A549 (cell line): ENCODE measurements around the gene LEFTY1. TPM values are rescaled to one million over a fixed set of nuclear protein-coding genes. Genes with fewer than 3 reads are reported as not detected.
A peak's percentile ranks its signal among the peaks of the same experiment; 100 is the strongest.

Experiments used
- ATAC-seq, 2 experiments: fragments of 200-7000 bp in 1 of 2; fragments of >200 bp in 1 of 2; cut with Nextera tagmentation in 1 of 2; cut with Tn5 transposase in 1 of 2; 3 replicates each; pipeline versions ENCODE4 v1.8.0 to v1.9.1; 2018 to 2020; ENCODE audit warnings: mild to moderate bottlenecking in 1 of 2, moderate library complexity in 1 of 2
- CTCF ChIA-PET: fragments of 300-600 bp; sonication (Branson Sonifier 250); formaldehyde crosslinking; extraction: SDS; loops from one replicate; lab custom pipeline; 2021; ENCODE audit warnings: antibody characterized with exemption, inconsistent platforms; lab: Yijun Ruan, JAX
- POLR2A ChIA-PET: fragments of 350-600 bp; formaldehyde crosslinking; extraction: SDS; loops from one replicate; lab custom pipeline; 2021; ENCODE audit warnings: antibody characterized with exemption, inconsistent platforms; lab: Yijun Ruan, JAX
- DNase-seq, 2 experiments: peaks; one replicate each; pipeline versions ENCODE4 v3.0.0 to v3.0.0-alpha.2; 2011 to 2016; ENCODE audit warnings: low read depth in 1 of 2, low spot score in 1 of 2
- FAIRE-seq: peaks from 2 replicates; lab custom pipeline; 2011; peaks lifted over from hg19 to GRCh38; lab: Jason Lieb, UNC
- H3K27ac ChIP-seq, 2 experiments: fragments of >200 bp; sonication (Bioruptor Twin); formaldehyde crosslinking; 3 replicates each; pipeline ENCODE4 v1.5.1; 2016 to 2017
- H3K4me1 ChIP-seq: fragments of >200 bp; sonication (Bioruptor Twin); formaldehyde crosslinking; 3 replicates; pipeline ENCODE4 v1.6.1; 2016
- H3K4me2 ChIP-seq: fragments of >200 bp; sonication (Bioruptor Twin); formaldehyde crosslinking; 3 replicates; pipeline ENCODE4 v1.6.1; 2016
- H3K4me3 ChIP-seq: fragments of >200 bp; sonication (Bioruptor Twin); formaldehyde crosslinking; 3 replicates; pipeline ENCODE4 v1.5.1; 2016
- H3K9me3 ChIP-seq: fragments of >200 bp; sonication (Bioruptor Twin); formaldehyde crosslinking; 3 replicates; pipeline ENCODE4 v1.6.1; 2016
- CBX2 ChIP-seq: fragments of 200-600 bp; sonication (generic); IDR thresholded peaks from 2 replicates; pipeline ENCODE4 v1.6.1; 2016; ENCODE audit warnings: low read depth, mild to moderate bottlenecking, borderline replicate concordance
- CBX8 ChIP-seq: fragments of 200-600 bp; sonication (generic); IDR thresholded peaks from 2 replicates; pipeline ENCODE4 v1.6.1; 2016
- CHD4 ChIP-seq: fragments of 200-600 bp; sonication (generic); IDR thresholded peaks from 2 replicates; pipeline ENCODE4 v1.6.1; 2016; ENCODE audit warnings: antibody characterized with exemption, mild to moderate bottlenecking, borderline replicate concordance
- EHF ChIP-seq: fragments of 250-450 bp; sonication (Bioruptor Pico); IDR thresholded peaks from 2 replicates; pipeline ENCODE4 v1.5.0; 2020; ENCODE audit warnings: mild to moderate bottlenecking
- EHMT2 ChIP-seq: fragments of 200-600 bp; sonication (generic); IDR thresholded peaks from 2 replicates; pipeline ENCODE4 v1.6.1; 2016; ENCODE audit warnings: antibody characterized with exemption, low read depth, mild to moderate bottlenecking, moderate library complexity
- EP300 ChIP-seq, 2 experiments: fragments of >200 bp; sonication (Bioruptor Twin); formaldehyde crosslinking; IDR thresholded peaks; 2 replicates in 1 of 2; 3 replicates in 1 of 2; pipeline ENCODE4 v1.6.1; 2016 to 2017
- FOSL2 ChIP-seq, 2 experiments: fragments of 450-650 bp in 1 of 2; fragments of >200 bp in 1 of 2; sonication (Bioruptor Twin) in 1 of 2; formaldehyde crosslinking; IDR thresholded peaks; 2 replicates each; pipeline versions ENCODE4 v1.5.0 to v1.6.1; 2016 to 2020; ENCODE audit warnings: mild to moderate bottlenecking in 1 of 2, moderate library complexity in 1 of 2
- FOXS1 ChIP-seq: fragments of 250-450 bp; sonication (Bioruptor Pico); IDR thresholded peaks from 2 replicates; pipeline ENCODE4 v1.5.0; 2020; ENCODE audit warnings: mild to moderate bottlenecking, moderate library complexity
- GATA3 ChIP-seq: IDR thresholded peaks from 2 replicates; pipeline ENCODE4 v1.6.1; 2012; ENCODE audit warnings: borderline replicate concordance
- HDAC2 ChIP-seq: fragments of 200-600 bp; sonication (generic); IDR thresholded peaks from 2 replicates; pipeline ENCODE4 v1.6.1; 2016
- HEYL ChIP-seq: fragments of 250-450 bp; sonication (Bioruptor Pico); IDR thresholded peaks from 2 replicates; pipeline ENCODE4 v1.8.0; 2021; ENCODE audit warnings: mild to moderate bottlenecking, moderate library complexity
- HOXB13 ChIP-seq: fragments of 250-450 bp; sonication (Bioruptor Pico); IDR thresholded peaks from 2 replicates; pipeline ENCODE4 v1.5.0; 2020; ENCODE audit warnings: low read depth, mild to moderate bottlenecking, moderate library complexity
- JUNB ChIP-seq: fragments of >200 bp; sonication (Bioruptor Twin); formaldehyde crosslinking; IDR thresholded peaks from 2 replicates; pipeline ENCODE4 v1.6.1; 2016
- KDM5A ChIP-seq: fragments of 200-600 bp; sonication (generic); IDR thresholded peaks from 2 replicates; pipeline ENCODE4 v1.6.1; 2016; ENCODE audit warnings: antibody characterized with exemption, mild to moderate bottlenecking
- MAFK ChIP-seq: fragments of 450-650 bp; IDR thresholded peaks from 2 replicates; pipeline ENCODE4 v1.6.1; 2014; ENCODE audit not compliant: partially characterized antibody
- MAZ ChIP-seq: fragments of 150-350 bp; IDR thresholded peaks from 2 replicates; pipeline ENCODE4 v1.6.1; 2014; ENCODE audit warnings: antibody characterized with exemption, low read depth, low read length, borderline replicate concordance
- MYC ChIP-seq: IDR thresholded peaks from 2 replicates; pipeline ENCODE4 v1.6.1; 2012; ENCODE audit warnings: mild to moderate bottlenecking, inconsistent platforms, low read length, improper control_type of control experiment, borderline replicate concordance
- NPAS2 ChIP-seq: fragments of 250-450 bp; sonication (Bioruptor Pico); IDR thresholded peaks from 2 replicates; pipeline ENCODE4 v1.8.0; 2022; ENCODE audit warnings: mild to moderate bottlenecking, moderate library complexity, borderline replicate concordance
- NR3C1 ChIP-seq: fragments of >200 bp; sonication (Bioruptor Twin); formaldehyde crosslinking; IDR thresholded peaks from 3 replicates; pipeline ENCODE4 v1.6.1; 2017
- POLR2AphosphoS2 ChIP-seq: conservative IDR thresholded peaks from 2 replicates; pipeline ENCODE4 v1.6.1; 2012; ENCODE audit warnings: low read length, improper control_type of control experiment, inconsistent platforms
- RAD21 ChIP-seq, 2 experiments: fragments of >200 bp in 1 of 2; sonication (Bioruptor Twin) in 1 of 2; formaldehyde crosslinking in 1 of 2; IDR thresholded peaks in 1 of 2; conservative IDR thresholded peaks in 1 of 2; 2 replicates in 1 of 2; 3 replicates in 1 of 2; pipeline ENCODE4 v1.6.1; 2012 to 2018; ENCODE audit warnings: inconsistent platforms in 1 of 2
- RNF2 ChIP-seq: fragments of 200-600 bp; sonication (generic); IDR thresholded peaks from 2 replicates; pipeline ENCODE4 v1.6.1; 2016; ENCODE audit warnings: low read depth, mild to moderate bottlenecking, antibody characterized with exemption, moderate library complexity, borderline replicate concordance
- SREBF2 ChIP-seq: fragments of 450-650 bp; IDR thresholded peaks from 2 replicates; pipeline ENCODE4 v1.6.1; 2014; ENCODE audit warnings: mild to moderate bottlenecking, moderate library complexity
- TFCP2L1 ChIP-seq: fragments of 250-450 bp; sonication (Bioruptor Pico); IDR thresholded peaks from 2 replicates; pipeline ENCODE4 v1.5.0; 2021; ENCODE audit warnings: mild to moderate bottlenecking
- TP53 ChIP-seq: fragments of 250-450 bp; sonication (Bioruptor Pico); IDR thresholded peaks from 2 replicates; pipeline ENCODE4 v1.5.0; 2021; ENCODE audit warnings: mild to moderate bottlenecking, moderate library complexity
- ZFP36 ChIP-seq: fragments of 450-650 bp; IDR thresholded peaks from 2 replicates; pipeline ENCODE4 v1.6.1; 2014; ENCODE audit warnings: borderline replicate concordance; ENCODE audit not compliant: partially characterized antibody
- ZNF302 ChIP-seq: fragments of 250-450 bp; sonication (Bioruptor Pico); IDR thresholded peaks from 2 replicates; pipeline ENCODE4 v1.9.0; 2021; ENCODE audit warnings: inconsistent platforms, mild to moderate bottlenecking, moderate library complexity
- WGBS: methylation state at CpG from one replicate; pipeline ENCODE4 v1.1.6; 2017; ENCODE audit errors: missing lambda C conversion rate; 5-methylcytosine and 5-hydroxymethylcytosine counted together
- polyA plus RNA-seq, 4 experiments: library from polyadenylated mRNA; depleted of rRNA in 3 of 4; stranded (reverse); fragments of >200 nt; fragmentation: RNase III in 1 of 4; extraction: RNeasy Plus Mini Kit Qiagen cat#74134 plus additional on column Dnase treatment in 1 of 4; gene quantifications; 2 replicates in 3 of 4; 3 replicates in 1 of 4; pipeline ENCODE4 v1.2.3, GENCODE V29; 2011 to 2017
- TF ChIP-seq, protein P1 (sequence below): fragments of >200 bp; sonication (Bioruptor Twin); formaldehyde crosslinking; IDR thresholded peaks from 2 replicates; pipeline ENCODE4 v1.6.1; 2016
- TF ChIP-seq, protein P2 (sequence below): fragments of 150-350 bp; IDR thresholded peaks from 2 replicates; pipeline ENCODE4 v1.6.1; 2014; ENCODE audit warnings: low read depth, mild to moderate bottlenecking, low read length
- TF ChIP-seq, protein P3 (sequence below): IDR thresholded peaks from 2 replicates; pipeline ENCODE4 v1.6.1; 2012
- TF ChIP-seq, protein P4 (sequence below): IDR thresholded peaks from 2 replicates; pipeline ENCODE4 v1.6.1; 2012
- TF ChIP-seq, protein P5 (sequence below): fragments of 250-450 bp; sonication (Bioruptor Pico); IDR thresholded peaks from 2 replicates; pipeline ENCODE4 v1.5.0; 2020; ENCODE audit warnings: low read depth, mild to moderate bottlenecking, moderate library complexity
- TF ChIP-seq, protein P6 (sequence below): IDR thresholded peaks from 2 replicates; pipeline ENCODE4 v1.6.1; 2012; ENCODE audit warnings: low read depth, borderline replicate concordance
- TF ChIP-seq, protein P7 (sequence below): fragments of >200 bp; sonication (Bioruptor Twin); formaldehyde crosslinking; IDR thresholded peaks from 3 replicates; pipeline ENCODE4 v1.6.1; 2016

LEFTY1 gene
- polyA plus RNA-seq, 2 of the 4 experiments (the other 2 are of a cell fraction): 0.10 to 1.00 TPM

DNA sequence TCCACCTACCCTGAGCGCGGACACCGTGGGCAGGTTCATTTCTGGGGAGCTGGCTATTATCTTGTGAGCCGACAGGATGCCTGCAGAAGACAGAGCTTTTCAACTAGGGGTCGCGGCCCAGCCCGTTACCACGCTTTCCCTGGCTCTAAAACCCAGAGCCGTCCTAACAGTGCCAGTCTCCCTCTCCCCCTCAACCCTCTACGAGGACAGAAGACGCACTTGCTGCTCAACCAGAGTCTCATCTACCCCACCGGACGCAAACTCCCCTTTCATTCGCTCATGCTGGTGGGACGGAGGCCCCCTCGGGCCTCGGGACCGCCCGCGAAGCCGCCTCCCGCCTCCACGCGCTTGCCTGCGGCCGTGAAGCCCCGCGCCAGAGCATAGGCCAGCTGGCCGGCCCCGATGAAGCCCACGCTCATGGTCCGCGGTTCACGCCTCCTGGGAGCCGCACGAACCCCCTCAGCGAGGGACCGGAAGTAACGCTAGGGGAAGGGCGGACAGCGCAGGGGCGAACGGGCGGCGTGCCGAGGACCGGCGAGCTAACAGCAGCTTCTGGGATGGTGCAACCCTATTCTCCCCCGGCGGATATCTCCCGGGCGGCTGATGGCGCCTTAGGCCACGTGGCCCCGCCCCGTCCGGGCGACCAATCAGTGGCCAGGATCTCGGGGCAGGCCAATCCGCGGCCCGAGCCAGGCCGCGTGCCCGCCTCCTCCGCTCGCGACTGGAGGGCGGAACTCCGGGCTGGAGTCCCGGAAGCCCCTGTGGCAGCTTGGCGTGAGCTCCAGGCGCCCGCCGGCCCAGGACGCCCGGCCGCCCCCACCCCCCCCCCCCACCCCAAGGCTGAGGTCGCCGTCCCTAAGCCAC lies 35.0 kb upstream of the LEFTY1 start, which contains the start of gene PYCR2:
TSS of gene PYCR2 (minus strand) at position 559 of the 864 bp plus-strand sequence. CDS start at position 419, 140 bp downstream.
- Histone ChIP-seq H3K9me3 (no peaks in the 10 kb centered on the region), H3K4me1 (peaks cover 16% of the 10 kb centered on the region), H3K4me3 (peak within 1 kb of the TSS; percentile 89), H3K27ac (peak within 1 kb of the TSS; percentile 98 to 99), H3K4me2 (peak within 1 kb of the TSS; percentile 96)
- POLR2A ChIA-PET: interaction anchor here (0.6 to 1.9 kb wide), 19 partner anchors 8 to 497 kb away, joined by 3 to 14 read pairs (median 6); partner anchors contain the start of genes ENAH, H3-3A, SDE2 and SRP9
- ATAC-seq (peak; percentile 97 to 99), FAIRE-seq (no peak), DNase-seq (peak; percentile 95 to 98)
- CTCF ChIA-PET: interaction anchor here (0.6 to 6.2 kb wide), 9 partner anchors 9 to 449 kb away, joined by 3 to 54 read pairs (median 4); partner anchors contain the start of gene EPHX1
- WGBS: 3% methylated on average over 12 of the region's 80 CpGs
- TF ChIP-seq JUNB: no peak
- TF ChIP-seq MAZ: no peak
- TF ChIP-seq HEYL (CRISPR knock-in tag): no peak
- TF ChIP-seq CHD4: no peak
- TF ChIP-seq POLR2AphosphoS2: no peak
- TF ChIP-seq, protein P1, sequence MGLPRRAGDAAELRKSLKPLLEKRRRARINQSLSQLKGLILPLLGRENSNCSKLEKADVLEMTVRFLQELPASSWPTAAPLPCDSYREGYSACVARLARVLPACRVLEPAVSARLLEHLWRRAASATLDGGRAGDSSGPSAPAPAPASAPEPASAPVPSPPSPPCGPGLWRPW: no peak
- TF ChIP-seq EP300 (IDR thresholded peaks at IDR 0.05): no peak
- no peak for TF ChIP-seq TFCP2L1 (CRISPR knock-in tag)
- no peak for TF ChIP-seq NPAS2 (CRISPR knock-in tag)
- no peak for TF ChIP-seq SREBF2
- TF ChIP-seq, protein P2, sequence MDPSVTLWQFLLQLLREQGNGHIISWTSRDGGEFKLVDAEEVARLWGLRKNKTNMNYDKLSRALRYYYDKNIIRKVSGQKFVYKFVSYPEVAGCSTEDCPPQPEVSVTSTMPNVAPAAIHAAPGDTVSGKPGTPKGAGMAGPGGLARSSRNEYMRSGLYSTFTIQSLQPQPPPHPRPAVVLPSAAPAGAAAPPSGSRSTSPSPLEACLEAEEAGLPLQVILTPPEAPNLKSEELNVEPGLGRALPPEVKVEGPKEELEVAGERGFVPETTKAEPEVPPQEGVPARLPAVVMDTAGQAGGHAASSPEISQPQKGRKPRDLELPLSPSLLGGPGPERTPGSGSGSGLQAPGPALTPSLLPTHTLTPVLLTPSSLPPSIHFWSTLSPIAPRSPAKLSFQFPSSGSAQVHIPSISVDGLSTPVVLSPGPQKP: 0 out of 2 replicates have a peak, but pooled peaks have one; percentile 31
- no peak for TF ChIP-seq HOXB13 (CRISPR knock-in tag)
- TF ChIP-seq TP53 (CRISPR knock-in tag): no peak
- TF ChIP-seq KDM5A: peak; percentile 65
- no peak for TF ChIP-seq EHMT2
- TF ChIP-seq FOXS1 (CRISPR knock-in tag): no peak
- no peak for TF ChIP-seq RNF2
- no peak for TF ChIP-seq GATA3
- TF ChIP-seq NR3C1: no peak
- no peak for TF ChIP-seq HDAC2
- TF ChIP-seq MAFK: no peak
- TF ChIP-seq, protein P3, sequence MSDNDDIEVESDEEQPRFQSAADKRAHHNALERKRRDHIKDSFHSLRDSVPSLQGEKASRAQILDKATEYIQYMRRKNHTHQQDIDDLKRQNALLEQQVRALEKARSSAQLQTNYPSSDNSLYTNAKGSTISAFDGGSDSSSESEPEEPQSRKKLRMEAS: peak; percentile 92
- no peak for TF ChIP-seq FOSL2 (IDR thresholded peaks at IDR 0.05)
- TF ChIP-seq FOSL2 (CRISPR knock-in tag; IDR thresholded peaks at IDR 0.05): no peak
- no peak for TF ChIP-seq CBX2
- TF ChIP-seq, protein P4, sequence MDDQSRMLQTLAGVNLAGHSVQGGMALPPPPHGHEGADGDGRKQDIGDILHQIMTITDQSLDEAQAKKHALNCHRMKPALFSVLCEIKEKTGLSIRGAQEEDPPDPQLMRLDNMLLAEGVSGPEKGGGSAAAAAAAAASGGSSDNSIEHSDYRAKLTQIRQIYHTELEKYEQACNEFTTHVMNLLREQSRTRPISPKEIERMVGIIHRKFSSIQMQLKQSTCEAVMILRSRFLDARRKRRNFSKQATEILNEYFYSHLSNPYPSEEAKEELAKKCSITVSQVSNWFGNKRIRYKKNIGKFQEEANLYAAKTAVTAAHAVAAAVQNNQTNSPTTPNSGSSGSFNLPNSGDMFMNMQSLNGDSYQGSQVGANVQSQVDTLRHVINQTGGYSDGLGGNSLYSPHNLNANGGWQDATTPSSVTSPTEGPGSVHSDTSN: no peak
- TF ChIP-seq CBX8: no peak
- TF ChIP-seq ZFP36: no peak
- no peak for TF ChIP-seq RAD21 (conservative IDR thresholded peaks at IDR 0.05 in 1 of 2, IDR thresholded peaks at IDR 0.05 in 1 of 2)
- TF ChIP-seq MYC: 0 out of 2 replicates have a peak, but pooled peaks have one; percentile 46
- no peak for TF ChIP-seq EHF
- TF ChIP-seq, protein P5, sequence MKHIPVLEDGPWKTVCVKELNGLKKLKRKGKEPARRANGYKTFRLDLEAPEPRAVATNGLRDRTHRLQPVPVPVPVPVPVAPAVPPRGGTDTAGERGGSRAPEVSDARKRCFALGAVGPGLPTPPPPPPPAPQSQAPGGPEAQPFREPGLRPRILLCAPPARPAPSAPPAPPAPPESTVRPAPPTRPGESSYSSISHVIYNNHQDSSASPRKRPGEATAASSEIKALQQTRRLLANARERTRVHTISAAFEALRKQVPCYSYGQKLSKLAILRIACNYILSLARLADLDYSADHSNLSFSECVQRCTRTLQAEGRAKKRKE (CRISPR knock-in tag): no peak
- TF ChIP-seq, protein P6, sequence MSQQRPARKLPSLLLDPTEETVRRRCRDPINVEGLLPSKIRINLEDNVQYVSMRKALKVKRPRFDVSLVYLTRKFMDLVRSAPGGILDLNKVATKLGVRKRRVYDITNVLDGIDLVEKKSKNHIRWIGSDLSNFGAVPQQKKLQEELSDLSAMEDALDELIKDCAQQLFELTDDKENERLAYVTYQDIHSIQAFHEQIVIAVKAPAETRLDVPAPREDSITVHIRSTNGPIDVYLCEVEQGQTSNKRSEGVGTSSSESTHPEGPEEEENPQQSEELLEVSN: peak; percentile 79
- TF ChIP-seq, protein P7, sequence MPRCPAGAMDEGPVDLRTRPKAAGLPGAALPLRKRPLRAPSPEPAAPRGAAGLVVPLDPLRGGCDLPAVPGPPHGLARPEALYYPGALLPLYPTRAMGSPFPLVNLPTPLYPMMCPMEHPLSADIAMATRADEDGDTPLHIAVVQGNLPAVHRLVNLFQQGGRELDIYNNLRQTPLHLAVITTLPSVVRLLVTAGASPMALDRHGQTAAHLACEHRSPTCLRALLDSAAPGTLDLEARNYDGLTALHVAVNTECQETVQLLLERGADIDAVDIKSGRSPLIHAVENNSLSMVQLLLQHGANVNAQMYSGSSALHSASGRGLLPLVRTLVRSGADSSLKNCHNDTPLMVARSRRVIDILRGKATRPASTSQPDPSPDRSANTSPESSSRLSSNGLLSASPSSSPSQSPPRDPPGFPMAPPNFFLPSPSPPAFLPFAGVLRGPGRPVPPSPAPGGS: peak; percentile 90; the same call in 2 of the 3 replicates
- no peak for TF ChIP-seq ZNF302
